K562 (cell line): Measurements from ENCODE around the gene CDX1. TPM values are rescaled to one million over a fixed set of nuclear protein-coding genes. Genes with fewer than 3 reads are reported as not detected.
A peak's percentile ranks its signal among the peaks of the same experiment; 100 is the strongest.

ENCODE experiments used
- ATAC-seq: fragments of 200-7000 bp; cut with Tn5 transposase; 3 replicates; pipeline ENCODE4 v1.9.1; 2020; ENCODE audit warnings: moderate library complexity
- BruUV-seq: library from RNA; stranded (reverse); fragments of 400-500 nt; replicated peaks from 2 replicates; lab custom pipeline; 2021; lab: Mats Ljungman, UMichigan
- CTCF ChIA-PET: fragments of 300-600 bp; formaldehyde crosslinking; extraction: SDS; loops from one replicate; lab custom pipeline; 2021; ENCODE audit warnings: low intra/inter-chr PET ratio; lab: Yijun Ruan, JAX
- POLR2A ChIA-PET: fragments of 300-600, 350-650 bp; sonication (Branson Sonifier 250); formaldehyde crosslinking; extraction: SDS; loops from one replicate; lab custom pipeline; 2021; ENCODE audit warnings: antibody characterized with exemption, inconsistent platforms; lab: Yijun Ruan, JAX
- DNase-seq, 4 experiments: peaks; one replicate each; pipeline versions ENCODE4 v3.0.0 to v3.0.0-alpha.2; 2011 to 2018; ENCODE audit warnings: low spot score in 3 of 4, mixed read lengths in 3 of 4; ENCODE audit errors: extremely low read depth in 1 of 4
- FAIRE-seq: peaks from 2 replicates; lab custom pipeline; 2011; peaks lifted over from hg19 to GRCh38; lab: Jason Lieb, UNC
- H2AFZ ChIP-seq: 2 replicates; pipeline ENCODE4 v1.6.0; 2011; ENCODE audit warnings: low read depth, low read length, control low read depth, inconsistent platforms
- H3K27ac ChIP-seq: fragments of 200-600 bp; 3 replicates; pipeline ENCODE4 v1.8.0; 2011; ENCODE audit warnings: low read depth, mild to moderate bottlenecking, control low read depth, inconsistent platforms, low read length, moderate library complexity, mixed read lengths; ENCODE audit errors: extremely low read depth
- H3K27me3 ChIP-seq, 2 experiments: fragments of 300-600 bp in 1 of 2; 2 replicates in 1 of 2; 3 replicates in 1 of 2; pipeline versions ENCODE4 v1.6.0 to v1.8.0; 2011; ENCODE audit warnings: inconsistent platforms in 2 of 2, low read length in 2 of 2, mild to moderate bottlenecking in 1 of 2, mixed read lengths in 1 of 2, moderate library complexity in 1 of 2; ENCODE audit not compliant: control insufficient read depth in 2 of 2, insufficient read depth in 2 of 2
- H3K36me3 ChIP-seq: fragments of 300-600 bp; 3 replicates; pipeline ENCODE4 v1.8.0; 2011; ENCODE audit warnings: mild to moderate bottlenecking, low read length, inconsistent platforms; ENCODE audit not compliant: control insufficient read depth, insufficient read depth
- H3K4me1 ChIP-seq, 2 experiments: fragments of 200-600 bp in 1 of 2; replicated peaks in 1 of 2; 2 replicates in 1 of 2; 3 replicates in 1 of 2; pipeline versions ENCODE4 v1.5.1 to v1.8.0; 2011; ENCODE audit warnings: inconsistent platforms in 2 of 2, low read length in 2 of 2, mild to moderate bottlenecking in 1 of 2, mixed read lengths in 1 of 2, moderate library complexity in 1 of 2; ENCODE audit not compliant: control insufficient read depth in 2 of 2, insufficient read depth in 2 of 2
- H3K4me2 ChIP-seq: 2 replicates; pipeline ENCODE4 v1.6.1; 2011; ENCODE audit warnings: low read length, control low read depth, inconsistent platforms, mixed read lengths; ENCODE audit not compliant: insufficient read depth
- H3K4me3 ChIP-seq: fragments of 200-600 bp; sonication (generic), shearing (Covaris generic); 2 replicates; pipeline ENCODE4 v1.5.1; 2016; ENCODE audit warnings: control low read depth, inconsistent platforms
- H3K79me2 ChIP-seq: fragments of 200-600 bp; 3 replicates; pipeline ENCODE4 v1.8.0; 2011; ENCODE audit warnings: low read length, inconsistent platforms; ENCODE audit not compliant: control insufficient read depth, insufficient read depth
- H3K9ac ChIP-seq, 2 experiments: 2 replicates each; pipeline versions ENCODE4 v1.6.0 to v1.6.1; 2011; ENCODE audit warnings: low read depth in 2 of 2, low read length in 2 of 2, control low read depth in 1 of 2, inconsistent platforms in 1 of 2, mild to moderate bottlenecking in 1 of 2, mixed read lengths in 1 of 2; ENCODE audit not compliant: insufficient read depth in 1 of 2
- H3K9me1 ChIP-seq: one replicate; pipeline ENCODE4 v1.6.0; 2011; ENCODE audit warnings: inconsistent platforms, mild to moderate bottlenecking, low read length, moderate library complexity; ENCODE audit not compliant: control insufficient read depth, insufficient read depth
- H3K9me3 ChIP-seq: replicated peaks from 2 replicates; pipeline ENCODE4 v1.5.1; 2011; ENCODE audit warnings: low read depth, low read length, inconsistent platforms; ENCODE audit not compliant: control insufficient read depth, insufficient read depth
- H4K20me1 ChIP-seq: replicated peaks from 2 replicates; pipeline ENCODE4 v1.6.1; 2011; ENCODE audit warnings: low read length, inconsistent platforms, mixed read lengths; ENCODE audit not compliant: control insufficient read depth, insufficient read depth
- WGBS: fragments of 100-300 bp; shearing (Covaris generic); methylation state at CpG from one replicate; pipeline ENCODE4 v1.1.6; 2016; ENCODE audit warnings: low coverage, mixed read lengths; ENCODE audit not compliant: insufficient coverage; ENCODE audit errors: missing lambda C conversion rate; 5-methylcytosine and 5-hydroxymethylcytosine counted together
- in situ Hi-C: fragments of 300-500 bp; cut with MboI; formaldehyde crosslinking; loops from 4 replicates; pipeline ENCODE4 v1.15.0; 2018; ENCODE audit warnings: inconsistent platforms, mixed read lengths
- intact Hi-C: fragments of 100-400 bp; cut with micrococcal nuclease; formaldehyde crosslinking; loops from 2 replicates; pipeline ENCODE4 v1.14.2; 2022
- polyA plus RNA-seq, 8 experiments: library from polyadenylated mRNA; depleted of rRNA in 4 of 8; stranded (reverse) in 5 of 8; unstranded in 3 of 8; fragments of >200 nt; fragmentation: Nextera tagmentation in 2 of 8; fragmentation: Illumina TruSeq in 1 of 8; extraction: Ambion mirVana in 2 of 8; extraction: Trizol in 1 of 8; gene quantifications; 2 replicates each; pipeline versions ENCODE4 v1.2.1 to v1.2.3, GENCODE V29; 2011 to 2014; ENCODE audit warnings: inconsistent platforms in 1 of 8, missing spikeins in 1 of 8
- total RNA-seq, 7 experiments: library from RNA; depleted of rRNA in 6 of 7; stranded (reverse); fragments of >200 nt in 6 of 7; fragmentation: Illumina TruSeq in 2 of 7; extraction: Trizol in 2 of 7; gene quantifications; 2 replicates each; pipeline versions ENCODE4 v1.2.1 to v1.2.3, GENCODE V29; 2011 to 2021; ENCODE audit warnings: low replicate concordance in 1 of 7
- TF ChIP-seq, protein P1 (sequence below): sonication (generic); formaldehyde crosslinking; IDR thresholded peaks from 2 replicates; pipeline ENCODE4 v1.5.0; 2020; ENCODE audit warnings: missing genetic modification reagents
- TF ChIP-seq, protein P2 (sequence below): sonication (generic); formaldehyde crosslinking; IDR thresholded peaks from 2 replicates; pipeline ENCODE4 v1.8.1; 2023; ENCODE audit warnings: mild to moderate bottlenecking, missing genetic modification reagents
- TF ChIP-seq, protein P3 (sequence below): fragments of 250-450 bp; sonication (Bioruptor Pico); IDR thresholded peaks from 2 replicates; pipeline ENCODE4 v1.8.0; 2022; ENCODE audit warnings: inconsistent platforms
- TF ChIP-seq, protein P4 (sequence below): fragments of 450-650 bp; IDR thresholded peaks from 2 replicates; pipeline ENCODE4 v1.6.1; 2016; ENCODE audit warnings: mild to moderate bottlenecking, moderate library complexity

Gene CDX1
- total and polyA plus RNA-seq, 9 of the 15 experiments (the other 6 are each of a cell fraction or from before 2014, with no cell fraction given) = 0.06 to 0.16 TPM; not detected in 7

DNA sequence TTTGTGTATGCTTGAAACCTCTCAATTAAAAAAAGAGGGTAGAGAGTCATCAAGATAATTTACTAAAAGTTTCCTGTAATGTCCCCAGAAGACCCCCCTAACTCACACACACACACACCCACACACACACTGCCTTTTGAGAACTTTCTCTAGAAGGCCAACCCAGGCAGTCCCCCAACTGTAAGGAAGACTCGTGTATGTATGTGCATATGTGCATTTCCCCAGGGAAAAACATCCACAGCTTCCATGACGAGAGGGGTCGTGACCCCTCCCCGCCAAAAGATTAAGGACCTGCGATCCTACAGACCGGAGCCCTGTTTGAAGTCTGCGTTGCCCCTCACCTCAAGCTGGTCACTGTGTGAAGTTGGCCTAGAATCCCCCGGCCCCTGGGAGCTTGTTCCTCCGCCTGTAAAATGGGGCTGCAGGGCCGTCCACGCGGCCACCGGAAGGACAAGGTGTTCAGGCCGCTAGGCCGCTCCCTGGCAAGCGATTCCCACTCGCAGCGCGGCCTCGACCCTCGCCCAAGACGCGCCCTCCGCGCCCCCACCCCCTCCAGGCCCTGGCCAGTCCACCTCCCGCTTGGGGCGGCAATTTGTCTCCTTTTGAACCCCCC is 435 bp upstream of the CDX1 start:
- H3K4me1 ChIP-seq = peaks cover 6 to 12% of the 10 kb centered on the region in 2 experiments; a peak in 4 of 5 replicates
- no peaks in the 10 kb centered on the region for H3K9me3 ChIP-seq
- 61% methylated on average over 11 of the region's 27 CpGs for WGBS
- no peak overlapping the region for H3K4me3 ChIP-seq
- intact Hi-C loops (no loop called here), in situ Hi-C loops (no loop called here)
- H3K79me2 ChIP-seq = no peaks in the 10 kb centered on the region
- BruUV-seq = no TSS peak
- no peak overlapping the region for H3K27ac ChIP-seq
- H3K9me1 ChIP-seq = no peaks in the 10 kb centered on the region
- peaks cover 9 to 22% of the 10 kb centered on the region in 2 experiments; a peak in 4 of 5 replicates for H3K27me3 ChIP-seq
- ATAC-seq = no peak
- H4K20me1 ChIP-seq = no peaks in the 10 kb centered on the region; the same call in 1 of the 2 replicates
- POLR2A ChIA-PET = interaction anchor here (0.6 kb wide), 3 partner anchors 16 to 173 kb away, joined by 3 read pairs; no protein-coding TSS in a partner anchor
- no peaks in the 10 kb centered on the region for H3K36me3 ChIP-seq
- H3K9ac ChIP-seq = no peak overlapping the region
- CTCF ChIA-PET = no interaction called here
- no peak for DNase-seq
- H3K4me2 ChIP-seq = no peak overlapping the region
- no peak for FAIRE-seq
- no peak overlapping the region for H2AFZ ChIP-seq
- TF ChIP-seq, protein P1, sequence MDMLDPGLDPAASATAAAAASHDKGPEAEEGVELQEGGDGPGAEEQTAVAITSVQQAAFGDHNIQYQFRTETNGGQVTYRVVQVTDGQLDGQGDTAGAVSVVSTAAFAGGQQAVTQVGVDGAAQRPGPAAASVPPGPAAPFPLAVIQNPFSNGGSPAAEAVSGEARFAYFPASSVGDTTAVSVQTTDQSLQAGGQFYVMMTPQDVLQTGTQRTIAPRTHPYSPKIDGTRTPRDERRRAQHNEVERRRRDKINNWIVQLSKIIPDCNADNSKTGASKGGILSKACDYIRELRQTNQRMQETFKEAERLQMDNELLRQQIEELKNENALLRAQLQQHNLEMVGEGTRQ (CRISPR knock-in tag) = no peak
- TF ChIP-seq, protein P2, sequence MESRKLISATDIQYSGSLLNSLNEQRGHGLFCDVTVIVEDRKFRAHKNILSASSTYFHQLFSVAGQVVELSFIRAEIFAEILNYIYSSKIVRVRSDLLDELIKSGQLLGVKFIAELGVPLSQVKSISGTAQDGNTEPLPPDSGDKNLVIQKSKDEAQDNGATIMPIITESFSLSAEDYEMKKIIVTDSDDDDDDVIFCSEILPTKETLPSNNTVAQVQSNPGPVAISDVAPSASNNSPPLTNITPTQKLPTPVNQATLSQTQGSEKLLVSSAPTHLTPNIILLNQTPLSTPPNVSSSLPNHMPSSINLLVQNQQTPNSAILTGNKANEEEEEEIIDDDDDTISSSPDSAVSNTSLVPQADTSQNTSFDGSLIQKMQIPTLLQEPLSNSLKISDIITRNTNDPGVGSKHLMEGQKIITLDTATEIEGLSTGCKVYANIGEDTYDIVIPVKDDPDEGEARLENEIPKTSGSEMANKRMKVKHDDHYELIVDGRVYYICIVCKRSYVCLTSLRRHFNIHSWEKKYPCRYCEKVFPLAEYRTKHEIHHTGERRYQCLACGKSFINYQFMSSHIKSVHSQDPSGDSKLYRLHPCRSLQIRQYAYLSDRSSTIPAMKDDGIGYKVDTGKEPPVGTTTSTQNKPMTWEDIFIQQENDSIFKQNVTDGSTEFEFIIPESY (CRISPR knock-in tag) = peak; percentile 91
- TF ChIP-seq, protein P3, sequence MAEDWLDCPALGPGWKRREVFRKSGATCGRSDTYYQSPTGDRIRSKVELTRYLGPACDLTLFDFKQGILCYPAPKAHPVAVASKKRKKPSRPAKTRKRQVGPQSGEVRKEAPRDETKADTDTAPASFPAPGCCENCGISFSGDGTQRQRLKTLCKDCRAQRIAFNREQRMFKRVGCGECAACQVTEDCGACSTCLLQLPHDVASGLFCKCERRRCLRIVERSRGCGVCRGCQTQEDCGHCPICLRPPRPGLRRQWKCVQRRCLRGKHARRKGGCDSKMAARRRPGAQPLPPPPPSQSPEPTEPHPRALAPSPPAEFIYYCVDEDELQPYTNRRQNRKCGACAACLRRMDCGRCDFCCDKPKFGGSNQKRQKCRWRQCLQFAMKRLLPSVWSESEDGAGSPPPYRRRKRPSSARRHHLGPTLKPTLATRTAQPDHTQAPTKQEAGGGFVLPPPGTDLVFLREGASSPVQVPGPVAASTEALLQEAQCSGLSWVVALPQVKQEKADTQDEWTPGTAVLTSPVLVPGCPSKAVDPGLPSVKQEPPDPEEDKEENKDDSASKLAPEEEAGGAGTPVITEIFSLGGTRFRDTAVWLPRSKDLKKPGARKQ (CRISPR knock-in tag) = no peak
- TF ChIP-seq, protein P4, sequence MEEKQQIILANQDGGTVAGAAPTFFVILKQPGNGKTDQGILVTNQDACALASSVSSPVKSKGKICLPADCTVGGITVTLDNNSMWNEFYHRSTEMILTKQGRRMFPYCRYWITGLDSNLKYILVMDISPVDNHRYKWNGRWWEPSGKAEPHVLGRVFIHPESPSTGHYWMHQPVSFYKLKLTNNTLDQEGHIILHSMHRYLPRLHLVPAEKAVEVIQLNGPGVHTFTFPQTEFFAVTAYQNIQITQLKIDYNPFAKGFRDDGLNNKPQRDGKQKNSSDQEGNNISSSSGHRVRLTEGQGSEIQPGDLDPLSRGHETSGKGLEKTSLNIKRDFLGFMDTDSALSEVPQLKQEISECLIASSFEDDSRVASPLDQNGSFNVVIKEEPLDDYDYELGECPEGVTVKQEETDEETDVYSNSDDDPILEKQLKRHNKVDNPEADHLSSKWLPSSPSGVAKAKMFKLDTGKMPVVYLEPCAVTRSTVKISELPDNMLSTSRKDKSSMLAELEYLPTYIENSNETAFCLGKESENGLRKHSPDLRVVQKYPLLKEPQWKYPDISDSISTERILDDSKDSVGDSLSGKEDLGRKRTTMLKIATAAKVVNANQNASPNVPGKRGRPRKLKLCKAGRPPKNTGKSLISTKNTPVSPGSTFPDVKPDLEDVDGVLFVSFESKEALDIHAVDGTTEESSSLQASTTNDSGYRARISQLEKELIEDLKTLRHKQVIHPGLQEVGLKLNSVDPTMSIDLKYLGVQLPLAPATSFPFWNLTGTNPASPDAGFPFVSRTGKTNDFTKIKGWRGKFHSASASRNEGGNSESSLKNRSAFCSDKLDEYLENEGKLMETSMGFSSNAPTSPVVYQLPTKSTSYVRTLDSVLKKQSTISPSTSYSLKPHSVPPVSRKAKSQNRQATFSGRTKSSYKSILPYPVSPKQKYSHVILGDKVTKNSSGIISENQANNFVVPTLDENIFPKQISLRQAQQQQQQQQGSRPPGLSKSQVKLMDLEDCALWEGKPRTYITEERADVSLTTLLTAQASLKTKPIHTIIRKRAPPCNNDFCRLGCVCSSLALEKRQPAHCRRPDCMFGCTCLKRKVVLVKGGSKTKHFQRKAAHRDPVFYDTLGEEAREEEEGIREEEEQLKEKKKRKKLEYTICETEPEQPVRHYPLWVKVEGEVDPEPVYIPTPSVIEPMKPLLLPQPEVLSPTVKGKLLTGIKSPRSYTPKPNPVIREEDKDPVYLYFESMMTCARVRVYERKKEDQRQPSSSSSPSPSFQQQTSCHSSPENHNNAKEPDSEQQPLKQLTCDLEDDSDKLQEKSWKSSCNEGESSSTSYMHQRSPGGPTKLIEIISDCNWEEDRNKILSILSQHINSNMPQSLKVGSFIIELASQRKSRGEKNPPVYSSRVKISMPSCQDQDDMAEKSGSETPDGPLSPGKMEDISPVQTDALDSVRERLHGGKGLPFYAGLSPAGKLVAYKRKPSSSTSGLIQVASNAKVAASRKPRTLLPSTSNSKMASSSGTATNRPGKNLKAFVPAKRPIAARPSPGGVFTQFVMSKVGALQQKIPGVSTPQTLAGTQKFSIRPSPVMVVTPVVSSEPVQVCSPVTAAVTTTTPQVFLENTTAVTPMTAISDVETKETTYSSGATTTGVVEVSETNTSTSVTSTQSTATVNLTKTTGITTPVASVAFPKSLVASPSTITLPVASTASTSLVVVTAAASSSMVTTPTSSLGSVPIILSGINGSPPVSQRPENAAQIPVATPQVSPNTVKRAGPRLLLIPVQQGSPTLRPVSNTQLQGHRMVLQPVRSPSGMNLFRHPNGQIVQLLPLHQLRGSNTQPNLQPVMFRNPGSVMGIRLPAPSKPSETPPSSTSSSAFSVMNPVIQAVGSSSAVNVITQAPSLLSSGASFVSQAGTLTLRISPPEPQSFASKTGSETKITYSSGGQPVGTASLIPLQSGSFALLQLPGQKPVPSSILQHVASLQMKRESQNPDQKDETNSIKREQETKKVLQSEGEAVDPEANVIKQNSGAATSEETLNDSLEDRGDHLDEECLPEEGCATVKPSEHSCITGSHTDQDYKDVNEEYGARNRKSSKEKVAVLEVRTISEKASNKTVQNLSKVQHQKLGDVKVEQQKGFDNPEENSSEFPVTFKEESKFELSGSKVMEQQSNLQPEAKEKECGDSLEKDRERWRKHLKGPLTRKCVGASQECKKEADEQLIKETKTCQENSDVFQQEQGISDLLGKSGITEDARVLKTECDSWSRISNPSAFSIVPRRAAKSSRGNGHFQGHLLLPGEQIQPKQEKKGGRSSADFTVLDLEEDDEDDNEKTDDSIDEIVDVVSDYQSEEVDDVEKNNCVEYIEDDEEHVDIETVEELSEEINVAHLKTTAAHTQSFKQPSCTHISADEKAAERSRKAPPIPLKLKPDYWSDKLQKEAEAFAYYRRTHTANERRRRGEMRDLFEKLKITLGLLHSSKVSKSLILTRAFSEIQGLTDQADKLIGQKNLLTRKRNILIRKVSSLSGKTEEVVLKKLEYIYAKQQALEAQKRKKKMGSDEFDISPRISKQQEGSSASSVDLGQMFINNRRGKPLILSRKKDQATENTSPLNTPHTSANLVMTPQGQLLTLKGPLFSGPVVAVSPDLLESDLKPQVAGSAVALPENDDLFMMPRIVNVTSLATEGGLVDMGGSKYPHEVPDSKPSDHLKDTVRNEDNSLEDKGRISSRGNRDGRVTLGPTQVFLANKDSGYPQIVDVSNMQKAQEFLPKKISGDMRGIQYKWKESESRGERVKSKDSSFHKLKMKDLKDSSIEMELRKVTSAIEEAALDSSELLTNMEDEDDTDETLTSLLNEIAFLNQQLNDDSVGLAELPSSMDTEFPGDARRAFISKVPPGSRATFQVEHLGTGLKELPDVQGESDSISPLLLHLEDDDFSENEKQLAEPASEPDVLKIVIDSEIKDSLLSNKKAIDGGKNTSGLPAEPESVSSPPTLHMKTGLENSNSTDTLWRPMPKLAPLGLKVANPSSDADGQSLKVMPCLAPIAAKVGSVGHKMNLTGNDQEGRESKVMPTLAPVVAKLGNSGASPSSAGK = no peak
